GM11168 (cell line): ENCODE results near the gene TXNDC2.

ENCODE experiments used
- in situ Hi-C: fragments of 300-500 bp; cut with MboI; formaldehyde crosslinking; loops from one replicate; pipeline ENCODE4 v1.12.0; 2022; ENCODE audit warnings: low sequenced_read_pairs; ENCODE audit not compliant: unreplicated experiment

The TXNDC2 gene

DNA sequence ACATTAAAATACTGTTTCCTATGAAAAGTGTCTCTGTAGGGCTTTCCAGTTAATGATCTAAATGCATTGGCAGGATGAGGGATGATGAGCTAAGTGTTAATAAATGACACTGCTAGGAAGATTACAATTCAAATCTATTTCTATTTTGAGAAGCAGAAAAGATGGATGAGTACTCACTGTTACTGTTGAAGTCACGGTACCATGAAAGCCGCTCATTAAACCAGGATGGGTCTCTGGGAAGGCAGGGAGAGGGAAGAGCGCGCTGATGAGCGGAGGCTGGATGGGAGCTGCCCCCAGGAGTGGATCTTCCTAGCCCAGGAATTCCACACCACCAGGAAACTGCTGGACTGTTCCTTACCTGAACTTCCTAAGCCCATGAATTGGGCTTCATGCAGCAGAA lies 27.1 kb upstream of the TXNDC2 start:
- in situ Hi-C loops = no loop called here

DNA sequence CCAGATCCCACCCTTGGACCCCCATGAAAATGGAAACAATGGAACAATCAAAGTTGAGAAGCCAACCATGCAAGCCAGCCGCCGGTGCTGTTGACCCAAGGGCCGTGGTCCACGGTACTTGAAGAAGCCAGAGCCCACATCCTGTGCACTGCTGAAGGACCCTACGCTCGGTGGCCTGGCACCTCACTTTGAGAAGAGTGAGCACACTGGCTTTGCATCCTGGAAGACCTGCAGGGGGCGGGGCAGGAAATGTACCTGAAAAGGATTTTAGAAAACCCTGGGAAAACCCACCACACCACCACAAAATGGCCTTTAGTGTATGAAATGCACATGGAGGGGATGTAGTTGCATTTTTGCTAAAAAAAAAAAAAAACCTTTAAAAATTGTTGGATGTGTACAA lies 26.5 kb upstream of the TXNDC2 start:
- in situ Hi-C loops = no loop called here

DNA sequence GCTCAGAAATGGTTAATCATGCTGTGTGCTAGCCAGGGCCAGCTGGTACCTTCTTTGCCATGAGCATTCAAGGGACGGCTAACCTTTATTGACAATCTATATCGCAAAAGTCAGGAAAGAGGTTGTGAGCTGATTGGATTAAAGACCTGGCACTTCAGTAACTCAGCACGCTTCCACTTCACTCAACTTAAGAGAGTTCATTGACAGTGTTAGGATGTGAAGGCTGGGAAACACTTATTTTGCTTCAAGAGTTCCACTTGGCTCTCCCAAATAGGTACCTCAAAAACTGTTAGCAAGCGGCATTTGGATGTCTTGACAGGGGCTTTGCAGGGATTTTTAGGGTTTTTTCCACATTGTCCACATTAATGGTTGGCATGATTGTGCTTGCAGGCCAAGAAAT lies 25.1 kb upstream of the TXNDC2 start:
- in situ Hi-C loops = no loop called here

DNA sequence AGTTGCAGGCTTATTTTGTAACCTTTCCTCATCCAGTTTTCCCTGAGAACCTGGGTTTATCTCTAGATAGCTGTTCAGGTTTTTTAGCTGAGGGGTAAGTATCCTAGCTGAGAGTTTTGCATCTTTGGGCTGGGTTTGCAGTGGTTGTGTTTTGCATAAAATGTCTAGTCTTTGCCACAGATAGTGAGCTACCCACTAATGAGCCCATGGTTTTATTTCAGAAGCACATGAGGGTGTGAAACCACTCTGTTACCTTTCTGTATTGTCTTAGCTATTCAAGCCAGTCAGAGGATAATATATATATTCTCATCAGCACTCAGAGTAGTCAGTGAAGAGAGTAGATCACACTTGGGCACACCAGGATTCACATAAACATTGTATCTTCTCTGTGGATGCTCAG lies 24.6 kb upstream of the TXNDC2 start:
- in situ Hi-C loops = no loop called here

DNA sequence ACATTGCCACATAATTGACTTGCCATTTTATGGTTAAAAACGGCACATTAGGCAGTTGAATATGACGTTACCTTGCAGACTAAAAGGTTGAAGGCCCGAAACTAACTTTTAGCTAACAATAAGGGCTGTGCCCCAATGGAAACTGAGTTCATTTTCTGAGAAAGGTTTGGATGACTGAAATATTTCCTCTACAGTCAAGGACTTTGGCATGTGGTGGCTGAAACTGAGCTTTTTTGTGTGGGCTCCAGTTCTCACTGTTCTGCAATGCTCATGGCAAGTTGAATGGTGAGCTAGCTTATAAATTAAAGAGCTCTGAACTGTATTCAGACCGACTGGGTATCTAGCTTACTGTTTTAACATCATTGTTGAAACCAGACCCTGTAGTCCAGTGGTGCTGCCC lies 23.8 kb upstream of the TXNDC2 start:
- in situ Hi-C loops = no loop called here

DNA sequence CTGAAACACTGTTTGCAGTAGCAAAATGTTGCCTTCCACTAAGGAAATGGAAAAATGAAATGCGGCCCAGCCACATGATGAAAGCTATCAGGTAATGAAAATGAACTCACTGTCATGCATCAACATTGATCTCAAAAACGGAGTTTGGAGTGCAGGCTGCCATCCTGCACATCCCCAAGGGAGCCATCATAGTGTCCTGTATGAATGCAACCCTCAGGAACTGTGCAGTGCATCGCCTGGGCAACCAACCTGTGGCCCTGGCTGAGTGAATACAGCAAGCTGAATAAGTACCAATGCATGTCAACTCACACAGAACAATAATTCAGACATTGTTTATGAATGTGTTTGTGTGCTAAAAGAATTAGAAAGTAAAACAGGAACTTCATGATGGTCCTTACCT lies 23.1 kb upstream of the TXNDC2 start:
- in situ Hi-C loops = no loop called here

DNA sequence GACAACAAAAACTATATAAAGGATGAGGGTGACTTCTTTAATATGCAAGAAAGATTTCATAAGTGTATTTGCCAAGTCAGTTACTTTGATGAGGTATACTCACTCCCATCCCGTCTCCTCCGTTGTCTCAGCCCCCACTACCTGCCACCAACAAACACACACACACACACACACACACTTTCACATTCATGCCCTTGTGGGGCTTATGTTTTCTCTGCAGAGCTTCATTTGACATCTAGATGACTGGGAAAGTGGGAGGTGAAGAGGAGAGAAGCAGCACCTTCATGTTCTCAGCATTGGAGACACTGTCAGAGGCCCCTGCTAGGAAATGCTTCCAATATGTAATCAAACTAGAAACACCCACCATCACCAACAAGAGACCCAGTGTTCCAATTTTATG lies 22.5 kb upstream of the TXNDC2 start:
- in situ Hi-C loops = no loop called here

DNA sequence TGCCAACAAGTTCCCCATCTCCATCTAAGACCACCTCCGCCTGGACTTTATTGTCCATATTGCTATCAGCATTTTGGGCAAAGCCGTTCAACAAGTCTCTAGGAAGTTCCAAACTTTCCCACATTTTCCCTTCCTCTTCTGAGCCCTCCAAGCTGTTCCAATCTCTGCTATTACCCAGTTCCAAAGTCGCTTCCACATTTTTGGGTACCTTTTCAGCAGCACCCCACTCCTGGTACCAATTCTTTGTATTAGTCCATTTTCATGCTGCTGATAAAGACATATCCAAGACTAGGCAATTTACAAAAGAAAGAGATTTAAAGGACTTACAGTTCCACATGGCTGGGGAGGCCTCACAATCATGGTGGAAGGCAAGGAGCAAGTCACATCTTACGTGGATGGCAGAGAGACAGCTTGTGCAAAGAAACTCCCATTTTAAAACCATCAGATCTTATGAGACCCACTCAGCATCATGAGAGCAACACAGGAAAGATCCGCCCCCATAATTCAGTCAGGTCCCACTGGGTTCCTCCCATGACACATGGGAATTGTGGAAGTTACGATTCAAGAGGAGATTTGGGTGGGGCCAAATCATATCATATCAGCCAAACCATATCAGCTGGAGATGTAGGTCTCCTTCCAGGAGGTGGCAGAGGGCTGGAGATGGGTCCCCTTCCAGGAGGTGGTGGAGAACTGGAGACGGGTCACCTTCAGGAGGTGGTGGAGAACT lies 19.8 kb upstream of the TXNDC2 start:
- in situ Hi-C loops = no loop called here

DNA sequence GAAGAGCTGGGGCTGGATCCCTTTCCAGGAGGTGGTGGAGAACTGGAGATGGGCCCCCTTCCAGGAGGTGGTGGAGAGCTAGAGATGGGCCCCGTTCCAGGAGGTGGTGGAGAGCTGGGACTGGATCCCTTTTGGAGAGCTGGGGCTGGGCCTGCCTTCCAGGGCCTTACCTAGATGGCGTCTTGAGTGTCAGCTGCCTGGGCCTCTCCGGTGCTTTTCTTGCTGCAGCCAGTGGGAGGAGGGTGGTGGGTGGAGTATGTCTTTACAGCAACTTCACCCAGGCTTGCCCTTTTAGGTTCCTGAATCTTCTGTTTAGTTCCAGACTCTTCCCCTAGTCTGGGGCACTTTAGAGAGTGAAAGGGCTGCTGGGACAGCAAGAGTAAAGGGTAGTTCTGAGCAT lies 19.1 kb upstream of the TXNDC2 start:
- in situ Hi-C loops = no loop called here

DNA sequence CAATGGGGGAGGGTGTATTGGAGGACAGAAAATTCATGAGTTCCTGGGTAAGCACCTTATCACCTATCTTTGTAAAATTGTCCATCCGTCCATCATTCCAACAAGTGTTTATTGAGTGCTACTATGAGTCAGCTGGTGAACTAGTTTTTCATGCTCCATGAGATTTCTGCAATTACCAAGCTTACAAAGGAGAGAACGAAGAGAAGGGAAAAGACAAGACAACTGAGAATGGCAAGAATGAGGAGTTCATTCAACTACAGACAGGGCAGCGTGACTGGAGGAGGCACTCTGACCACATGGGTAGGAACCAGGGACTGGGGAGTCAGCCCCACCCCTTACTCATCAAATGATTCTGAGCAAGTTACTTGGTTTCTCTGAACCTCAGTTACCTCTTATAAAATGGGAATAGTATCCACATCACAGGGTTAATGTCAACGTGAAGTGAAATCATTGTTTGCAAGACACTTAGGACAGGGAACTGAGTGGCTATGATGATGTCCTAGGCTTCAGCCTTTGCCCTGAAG lies 18.6 kb upstream of the TXNDC2 start:
- in situ Hi-C loops = no loop called here

DNA sequence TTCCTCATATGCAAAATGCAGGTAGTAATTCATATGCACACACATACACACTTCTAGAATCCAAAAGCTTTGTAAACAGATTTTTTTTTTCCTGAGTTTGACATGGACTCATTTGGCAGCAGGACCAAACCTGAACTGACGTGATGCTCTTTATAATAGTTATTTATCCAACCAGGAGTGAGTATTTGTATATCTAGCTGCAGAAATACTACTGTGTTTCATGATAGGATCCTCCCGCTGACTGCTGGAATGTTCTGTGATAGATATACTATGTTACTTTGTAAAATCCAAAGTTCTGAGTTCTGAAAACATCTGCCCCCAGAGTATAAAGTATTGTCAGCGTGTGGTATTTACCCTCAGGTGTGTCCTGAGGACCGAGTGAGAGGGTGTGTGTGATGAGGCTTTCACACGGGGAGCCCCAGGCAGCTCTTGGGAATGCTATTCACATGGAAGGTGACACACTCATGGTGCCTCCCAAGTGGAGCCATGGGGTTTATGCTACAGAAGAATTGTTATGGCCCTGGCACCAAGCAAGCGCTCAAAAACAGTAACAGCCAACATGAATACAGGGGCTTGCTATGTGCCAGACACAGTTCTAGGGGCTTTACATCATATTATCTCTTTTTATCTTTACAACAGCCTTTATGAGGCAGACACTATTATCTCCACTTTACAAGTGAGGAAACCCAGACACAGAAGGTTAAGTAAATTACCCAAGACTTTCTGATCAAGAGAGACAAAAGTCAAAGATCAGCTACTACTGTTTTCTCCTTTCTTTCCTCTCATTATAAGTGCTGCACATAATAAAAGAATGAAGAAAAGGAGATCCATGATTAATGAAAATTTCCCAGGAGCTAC lies 16.7 kb upstream of the TXNDC2 start:
- in situ Hi-C loops = no loop called here

DNA sequence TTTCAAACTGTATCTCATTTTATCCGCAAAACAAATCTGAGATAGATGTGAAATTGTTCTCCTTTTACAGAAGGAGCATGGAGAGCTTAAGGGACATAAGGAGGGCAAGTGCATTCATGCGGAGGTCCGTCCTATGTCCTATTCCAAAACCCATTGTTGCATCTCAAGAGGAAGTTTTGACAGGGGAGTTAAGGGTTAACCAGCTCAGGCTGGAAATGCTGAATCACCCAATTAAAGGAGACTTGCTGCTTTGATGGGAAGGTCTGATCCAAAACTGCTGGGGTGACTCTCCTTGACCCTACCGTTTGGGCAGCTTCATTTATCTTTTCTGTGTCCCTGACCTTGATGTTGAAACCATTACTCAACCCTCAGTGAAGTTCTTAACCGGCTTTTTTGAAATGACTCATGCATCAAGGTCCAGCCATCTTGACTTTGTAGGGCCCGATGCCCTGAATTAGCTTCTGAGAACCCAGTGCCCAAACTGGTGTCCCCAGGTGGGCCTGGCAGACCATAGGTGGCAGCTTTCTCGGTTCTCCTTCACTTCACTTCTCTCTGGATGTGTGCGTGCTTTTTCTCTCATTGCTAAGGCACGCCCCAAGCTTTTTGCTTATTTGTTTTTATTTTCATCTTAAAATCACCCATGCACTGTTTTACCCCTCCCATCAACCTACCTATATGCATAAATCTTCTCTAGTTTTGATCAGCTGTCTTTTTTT lies 15.9 kb upstream of the TXNDC2 start:
- in situ Hi-C loops = no loop called here

DNA sequence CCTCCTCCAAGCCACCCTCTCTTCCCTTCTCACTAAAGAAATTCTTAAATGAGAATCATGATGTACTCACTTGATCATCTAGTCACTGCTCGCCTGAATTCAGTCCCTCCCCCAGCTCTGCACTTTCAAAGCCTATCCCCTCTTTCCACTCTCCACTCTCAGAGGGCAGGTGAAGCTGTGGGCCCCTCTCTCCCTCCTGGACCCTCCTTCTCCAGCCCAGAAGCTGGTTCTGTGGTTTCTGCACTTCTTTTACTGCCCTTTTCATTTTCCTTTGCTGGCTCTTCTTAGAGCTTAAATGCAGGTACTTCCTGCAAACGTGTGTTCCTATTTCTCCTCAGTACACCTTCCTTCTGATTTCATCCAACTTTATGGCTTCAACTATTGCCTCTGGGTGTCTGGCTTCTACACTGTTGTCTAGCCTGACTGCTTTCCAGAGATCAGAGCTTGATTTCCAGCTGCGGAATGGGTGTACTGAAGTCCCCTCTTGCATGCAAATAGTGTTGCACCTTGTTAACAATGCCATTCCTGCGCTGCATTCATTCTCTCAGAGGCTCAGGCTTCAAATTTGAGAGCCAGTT lies 15.3 kb upstream of the TXNDC2 start:
- in situ Hi-C loops = no loop called here

DNA sequence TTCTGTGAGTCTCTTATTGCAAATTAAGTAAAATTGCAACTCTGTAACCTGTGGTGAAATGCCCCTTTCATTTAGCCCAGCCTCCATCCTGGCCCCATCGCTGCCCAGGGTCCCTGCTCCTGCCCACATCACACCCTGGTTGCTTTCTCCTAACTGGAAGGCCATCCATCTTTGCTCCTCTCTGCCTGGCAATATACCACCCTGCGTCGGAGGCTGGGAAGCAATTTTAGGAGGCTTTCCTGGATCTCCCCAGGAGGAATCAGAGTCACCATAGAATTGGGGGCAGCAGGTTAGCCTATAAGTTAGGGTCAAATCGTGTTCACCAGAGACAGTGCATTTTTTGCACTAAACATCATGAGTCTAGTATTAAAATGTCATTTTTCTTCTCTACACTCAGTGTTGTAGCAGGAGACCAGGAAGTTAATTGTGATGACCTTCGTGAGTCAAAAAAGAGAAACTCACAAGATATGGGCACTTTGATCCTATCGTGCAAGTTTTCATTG lies 14.5 kb upstream of the TXNDC2 start:
- in situ Hi-C loops = no loop called here

DNA sequence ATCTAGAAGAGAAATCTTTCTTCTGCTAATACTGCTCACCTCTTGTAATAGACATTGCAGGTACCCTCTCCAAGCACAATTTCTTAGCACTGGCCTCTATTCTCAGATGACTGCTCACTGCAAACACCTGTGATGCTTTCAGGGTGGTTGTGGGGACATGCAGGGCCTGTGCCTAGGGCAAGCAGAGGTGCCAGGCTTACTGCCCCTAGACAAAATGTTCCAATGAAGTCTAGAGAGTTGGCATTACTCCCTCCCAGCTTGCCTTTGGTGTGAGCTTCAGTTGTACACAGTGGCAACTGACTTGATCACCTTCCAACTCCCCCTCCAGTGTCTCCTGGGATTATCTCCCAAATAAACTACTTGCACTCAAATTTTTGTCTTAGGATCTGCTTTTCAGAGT lies 12.9 kb upstream of the TXNDC2 start:
- in situ Hi-C loops = no loop called here

DNA sequence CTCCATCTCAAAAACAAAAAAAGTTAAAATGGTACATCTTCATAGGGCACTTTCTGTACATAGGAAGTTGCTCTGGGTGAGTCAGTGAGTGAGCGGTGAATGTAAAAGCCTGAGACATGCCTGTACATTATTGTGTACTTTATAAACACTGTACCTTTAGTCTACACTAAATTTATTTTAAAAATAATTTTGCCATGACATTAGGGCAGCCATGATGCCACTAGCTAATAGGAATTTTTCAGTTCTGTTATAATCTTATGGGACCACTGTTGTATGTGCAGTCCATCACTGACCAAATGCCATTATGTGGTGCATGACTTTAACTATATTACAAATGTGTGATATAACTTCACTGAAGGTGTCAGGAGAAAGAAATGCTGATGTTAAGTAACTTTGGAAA lies 11.0 kb upstream of the TXNDC2 start:
- in situ Hi-C loops = no loop called here

DNA sequence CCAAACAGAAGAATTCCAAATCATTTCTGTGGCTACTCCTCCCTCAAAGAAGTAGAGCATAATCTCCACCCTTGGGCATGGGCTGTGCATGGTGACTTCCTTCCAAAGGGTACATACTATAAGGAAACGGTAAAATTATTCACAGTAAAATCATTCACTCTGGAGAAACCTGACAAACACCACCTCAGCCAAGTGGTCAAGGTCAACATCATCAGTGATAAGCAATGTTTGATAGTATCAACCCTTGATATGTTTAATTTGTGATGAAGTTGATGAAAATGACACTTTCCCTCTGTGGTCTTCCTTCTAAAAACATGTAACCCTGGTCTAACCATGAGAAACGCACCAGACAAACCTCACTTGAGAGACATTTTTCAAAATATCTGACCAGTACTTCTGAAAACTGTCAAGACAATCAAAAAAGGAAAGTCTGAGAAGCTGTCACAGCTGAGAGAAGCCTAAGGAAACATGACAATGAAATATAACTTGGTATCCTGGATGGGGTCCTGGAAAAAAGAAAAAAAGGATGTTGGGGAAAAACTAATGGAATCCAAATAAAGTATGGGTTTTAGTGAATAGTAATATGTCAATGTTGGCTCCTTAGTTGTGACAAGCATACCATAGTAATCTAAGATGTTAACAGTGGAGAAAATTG lies 9.4 kb upstream of the TXNDC2 start:
- in situ Hi-C loops = no loop called here

DNA sequence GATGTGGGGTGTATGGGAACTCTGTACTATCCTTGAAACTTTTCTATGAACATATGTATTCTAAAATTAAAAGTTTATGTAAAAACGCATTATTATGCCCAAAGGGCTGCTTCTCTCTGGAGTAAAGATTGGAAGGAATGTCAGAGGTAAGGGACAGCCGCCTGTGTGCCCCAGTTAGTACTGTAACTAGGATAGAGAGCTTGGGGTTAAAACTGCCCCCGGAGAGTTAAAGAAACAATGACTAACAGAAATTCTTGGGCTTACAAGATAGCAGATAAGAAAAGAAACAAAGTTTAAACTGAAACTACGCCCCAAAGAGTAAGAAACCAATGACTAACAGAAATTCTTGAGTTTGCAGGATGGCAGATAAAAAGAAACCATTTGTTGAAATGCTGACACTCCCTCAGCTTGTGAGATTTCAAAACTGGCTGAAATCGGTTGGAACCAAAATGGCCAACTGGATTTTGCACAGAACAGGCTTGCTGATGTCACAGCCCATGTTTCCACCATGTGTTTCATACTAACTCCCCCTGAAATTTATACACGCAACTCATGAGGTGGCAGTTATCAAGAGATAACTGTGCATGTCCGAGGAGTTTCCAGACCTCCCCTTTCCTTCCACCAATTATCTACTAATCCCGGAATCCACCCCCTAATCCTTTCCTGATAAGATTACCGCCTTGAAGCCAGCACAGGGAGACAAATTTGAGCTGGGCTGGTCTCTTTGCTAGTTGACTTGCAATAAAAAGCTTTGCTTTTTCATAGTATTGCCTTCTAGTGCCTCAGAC lies 8.7 kb upstream of the TXNDC2 start:
- in situ Hi-C loops = no loop called here

DNA sequence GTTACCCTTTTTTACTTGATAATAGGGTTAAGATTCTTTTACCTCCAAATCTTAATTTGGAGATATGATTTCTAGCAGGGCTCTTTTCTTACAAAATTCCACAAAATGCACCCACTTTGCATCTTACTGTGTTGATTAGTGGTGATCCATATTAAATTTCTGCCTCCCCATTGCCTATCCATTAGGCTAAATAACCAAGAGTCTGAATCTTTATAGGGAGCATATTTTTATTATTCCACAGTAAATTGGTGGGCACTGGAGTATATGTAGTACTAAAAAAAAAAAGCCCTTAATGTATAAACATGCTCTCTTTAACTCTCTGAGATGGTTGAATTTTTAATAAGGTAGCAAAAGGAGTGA lies 8.1 kb upstream of the TXNDC2 start:
- in situ Hi-C loops = no loop called here
